Nephron progenitor cell (in vitro differentiated cells): ENCODE measurements around the gene VPS39.

Experiments used
- DNase-seq: peaks from one replicate; pipeline ENCODE4 v3.0.0; 2021
- H3K27ac Mint-ChIP-seq: 2 replicates; pipeline ENCODE4 v1.8.0; 2021; ENCODE audit warnings: mild to moderate bottlenecking, moderate library complexity, mixed read lengths
- H3K27me3 Mint-ChIP-seq: 2 replicates; pipeline ENCODE4 v1.8.0; 2021; ENCODE audit warnings: mild to moderate bottlenecking, low read depth, mixed read lengths; ENCODE audit not compliant: poor library complexity
- H3K36me3 Mint-ChIP-seq: 2 replicates; pipeline ENCODE4 v1.8.0; 2021; ENCODE audit warnings: low read depth, mixed read lengths
- H3K4me1 Mint-ChIP-seq: 2 replicates; pipeline ENCODE4 v1.8.0; 2021; ENCODE audit warnings: mixed read lengths
- H3K4me3 Mint-ChIP-seq: 2 replicates; pipeline ENCODE4 v1.8.0; 2021; ENCODE audit warnings: mild to moderate bottlenecking, moderate library complexity, mixed read lengths
- H3K9me3 Mint-ChIP-seq: 2 replicates; pipeline ENCODE4 v1.8.0; 2021; ENCODE audit warnings: mild to moderate bottlenecking, moderate library complexity, mixed read lengths
- TF ChIP-seq, protein P1 (sequence below): fragments of 200-600 bp; sonication (generic); IDR thresholded peaks from 2 replicates; pipeline ENCODE4 v1.5.0; 2021; ENCODE audit warnings: antibody characterized with exemption

The VPS39 gene

DNA sequence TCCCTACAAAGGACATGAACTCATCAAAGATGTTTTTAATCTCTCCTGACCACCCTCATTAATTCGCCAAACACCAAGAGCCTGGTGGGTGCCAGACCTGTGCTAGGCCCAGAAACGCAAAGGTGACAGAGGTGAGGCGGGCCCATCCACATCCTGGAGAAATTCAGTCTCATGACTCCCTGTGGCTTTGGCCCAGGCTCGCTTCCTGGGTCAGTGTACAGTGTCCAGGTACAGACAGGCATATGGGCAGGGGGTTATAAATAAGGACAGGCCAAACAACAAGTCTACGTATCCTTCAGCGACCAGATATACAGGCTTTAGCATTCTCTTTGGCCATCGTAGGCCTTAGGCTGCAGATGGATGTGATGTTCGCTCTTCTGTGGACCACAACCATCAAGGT, 50.7 kb downstream of the VPS39 start:
- Mint-ChIP-seq H3K4me3 (no peak overlapping the region), H3K4me1 (peaks cover 32% of the 10 kb centered on the region), H3K27me3 (peaks cover 3% of the 10 kb centered on the region), H3K9me3 (no peaks in the 10 kb centered on the region), H3K36me3 (peaks cover 22% of the 10 kb centered on the region), H3K27ac (no peak overlapping the region)
- DNase-seq, result no peak
- TF ChIP-seq, protein P1, sequence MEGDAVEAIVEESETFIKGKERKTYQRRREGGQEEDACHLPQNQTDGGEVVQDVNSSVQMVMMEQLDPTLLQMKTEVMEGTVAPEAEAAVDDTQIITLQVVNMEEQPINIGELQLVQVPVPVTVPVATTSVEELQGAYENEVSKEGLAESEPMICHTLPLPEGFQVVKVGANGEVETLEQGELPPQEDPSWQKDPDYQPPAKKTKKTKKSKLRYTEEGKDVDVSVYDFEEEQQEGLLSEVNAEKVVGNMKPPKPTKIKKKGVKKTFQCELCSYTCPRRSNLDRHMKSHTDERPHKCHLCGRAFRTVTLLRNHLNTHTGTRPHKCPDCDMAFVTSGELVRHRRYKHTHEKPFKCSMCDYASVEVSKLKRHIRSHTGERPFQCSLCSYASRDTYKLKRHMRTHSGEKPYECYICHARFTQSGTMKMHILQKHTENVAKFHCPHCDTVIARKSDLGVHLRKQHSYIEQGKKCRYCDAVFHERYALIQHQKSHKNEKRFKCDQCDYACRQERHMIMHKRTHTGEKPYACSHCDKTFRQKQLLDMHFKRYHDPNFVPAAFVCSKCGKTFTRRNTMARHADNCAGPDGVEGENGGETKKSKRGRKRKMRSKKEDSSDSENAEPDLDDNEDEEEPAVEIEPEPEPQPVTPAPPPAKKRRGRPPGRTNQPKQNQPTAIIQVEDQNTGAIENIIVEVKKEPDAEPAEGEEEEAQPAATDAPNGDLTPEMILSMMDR, result no peak

DNA sequence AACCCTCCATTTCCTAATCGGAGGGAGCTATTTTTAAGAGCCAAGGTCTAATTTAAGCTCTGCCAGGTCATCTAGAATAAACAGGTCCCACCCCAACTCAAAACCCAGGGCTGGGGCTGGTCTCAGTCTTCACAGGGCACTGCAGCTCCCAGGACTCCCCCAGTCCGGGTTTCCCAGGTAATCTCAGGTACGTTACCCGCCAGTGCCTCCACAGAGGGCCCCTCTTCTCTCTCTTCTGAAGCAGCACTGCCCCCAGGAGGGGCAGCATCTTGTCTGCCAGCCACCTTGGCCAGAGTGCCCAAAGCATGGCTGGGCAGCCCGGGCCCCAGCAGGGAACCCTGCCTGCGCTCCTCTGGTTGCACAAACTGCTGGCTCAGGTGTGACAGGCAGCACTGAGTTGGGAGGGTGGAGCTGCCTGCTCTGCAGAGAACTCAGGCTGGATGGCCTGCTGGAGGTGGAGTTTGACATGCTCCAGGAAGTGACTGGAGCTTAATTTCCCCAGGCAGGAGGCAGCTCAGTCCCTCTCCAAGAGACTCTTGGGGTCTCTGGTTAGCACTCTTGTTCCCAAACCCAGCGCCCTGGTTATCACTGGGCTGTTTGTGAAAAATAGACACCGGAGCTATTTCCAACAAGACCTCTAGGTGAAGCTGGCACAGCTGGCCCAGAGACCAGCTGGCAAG, 51.7 kb downstream of the VPS39 start, which contains the start of gene PLA2G4F:
PLA2G4F (minus strand) TSS at position 394 of the 680 bp plus-strand sequence; CDS start at position 307, 87 bp downstream.
- Mint-ChIP-seq H3K9me3 (no peaks in the 10 kb centered on the region), H3K4me3 (no peak within 1 kb of the TSS), H3K27ac (peak within 1 kb of the TSS; percentile 29), H3K4me1 (peaks cover 42% of the 10 kb centered on the region), H3K27me3 (peaks cover 3% of the 10 kb centered on the region), H3K36me3 (peaks cover 12% of the 10 kb centered on the region)
- DNase-seq, result no peak
- TF ChIP-seq, protein P1, result no peak

DNA sequence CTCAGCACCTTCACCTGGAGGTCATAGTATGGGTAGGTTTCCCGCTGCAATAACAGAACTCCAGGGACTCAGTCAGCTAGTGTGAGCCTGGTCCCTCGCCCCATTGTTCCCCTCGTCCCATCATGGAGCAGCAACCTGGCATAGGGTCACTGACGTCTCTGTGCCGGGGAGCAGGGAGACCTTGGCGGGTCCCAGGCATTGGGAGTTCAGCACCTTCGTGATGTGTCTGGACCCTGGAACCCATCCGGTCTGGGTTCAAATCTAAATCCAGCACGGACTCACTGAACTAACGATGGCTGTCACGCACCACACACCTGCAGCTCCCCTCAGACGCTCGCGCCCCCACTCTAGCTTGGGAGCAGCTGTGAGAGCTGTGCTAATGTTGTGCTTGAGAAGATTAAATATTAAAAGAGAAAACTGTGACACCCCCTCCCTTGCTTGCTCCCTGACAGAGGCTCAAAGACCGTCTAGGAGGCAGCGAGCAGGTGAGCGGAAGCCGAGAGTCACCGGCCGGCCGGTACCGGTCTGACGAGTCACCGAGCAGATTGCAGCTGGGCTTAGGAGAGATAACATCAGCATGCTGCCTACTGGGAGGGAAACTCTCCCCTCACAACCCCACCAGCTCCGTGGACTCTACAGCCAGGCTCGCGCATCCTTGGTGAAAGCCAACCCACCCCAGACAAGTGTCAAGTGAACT, 52.4 kb downstream of the VPS39 start:
- Mint-ChIP-seq H3K4me3 (no peak overlapping the region), H3K36me3 (peaks cover 10% of the 10 kb centered on the region), H3K27me3 (peaks cover 6% of the 10 kb centered on the region), H3K9me3 (no peaks in the 10 kb centered on the region), H3K27ac (peak overlapping the region; percentile 29), H3K4me1 (peaks cover 49% of the 10 kb centered on the region)
- no peak for DNase-seq
- TF ChIP-seq, protein P1, result no peak

DNA sequence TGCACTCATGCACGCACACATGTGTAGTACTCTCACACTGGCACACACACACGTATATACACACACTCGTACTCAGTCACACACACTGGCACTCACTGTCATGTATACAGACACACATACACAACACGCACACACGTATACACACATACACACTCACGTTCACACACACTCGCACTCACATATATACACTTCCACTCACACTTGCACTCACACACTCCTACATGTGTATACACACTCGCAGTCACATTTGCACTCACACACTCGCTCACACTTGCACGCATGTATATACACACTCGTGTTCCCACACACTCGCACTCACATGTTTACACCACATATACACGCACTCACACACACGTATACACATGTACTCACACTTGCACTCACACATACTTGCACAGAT, 53.1 kb downstream of the VPS39 start:
- peaks cover 49% of the 10 kb centered on the region for H3K4me1 Mint-ChIP-seq
- TF ChIP-seq, protein P1, result no peak
- peak overlapping the region; percentile 18 for H3K27ac Mint-ChIP-seq
- H3K27me3 Mint-ChIP-seq, result peaks cover 6% of the 10 kb centered on the region
- DNase-seq, result no peak
- H3K4me3 Mint-ChIP-seq, result no peak overlapping the region
- H3K36me3 Mint-ChIP-seq, result peaks cover 8% of the 10 kb centered on the region
- no peaks in the 10 kb centered on the region for H3K9me3 Mint-ChIP-seq

DNA sequence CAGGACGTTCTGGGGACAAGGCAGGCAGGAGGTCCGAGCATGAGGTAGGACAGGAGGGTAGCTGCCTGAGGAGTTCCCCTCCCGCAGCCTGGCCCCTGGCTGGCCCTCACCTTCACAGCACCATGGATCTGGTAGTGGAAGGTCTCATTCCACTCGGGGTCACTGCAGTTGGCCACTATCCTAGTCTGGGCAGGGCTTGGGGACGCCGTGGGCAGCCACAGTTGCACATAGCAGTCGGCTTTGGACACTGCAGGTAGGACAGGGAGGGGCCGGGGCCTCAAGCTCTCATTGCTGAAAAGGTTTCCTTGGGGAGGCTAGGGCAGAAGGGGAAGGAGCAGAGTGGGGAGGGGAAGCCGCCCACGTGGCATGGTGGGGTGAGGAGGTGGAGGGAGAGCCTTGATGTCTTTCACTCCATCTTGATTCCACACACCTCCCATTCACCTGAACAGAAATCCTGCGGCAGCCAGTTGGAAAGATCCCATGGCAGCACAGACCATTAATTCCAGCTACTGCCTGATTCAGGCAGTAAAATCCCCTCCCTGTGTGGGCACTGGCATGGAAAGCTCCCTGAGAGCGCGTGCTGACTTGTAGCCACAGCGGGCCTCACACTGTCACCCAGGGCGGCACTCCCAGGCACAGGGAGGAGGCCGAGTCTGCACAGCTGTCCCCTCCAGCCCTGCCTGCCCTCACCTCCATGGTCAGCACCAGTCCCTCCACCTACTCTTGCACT, 53.7 kb downstream of the VPS39 start:
- Mint-ChIP-seq H3K9me3 (no peaks in the 10 kb centered on the region), H3K27me3 (peaks cover 6% of the 10 kb centered on the region), H3K4me3 (no peak overlapping the region), H3K4me1 (peaks cover 49% of the 10 kb centered on the region), H3K36me3 (peaks cover 5% of the 10 kb centered on the region), H3K27ac (peak overlapping the region; percentile 18)
- DNase-seq, result peak; percentile 48
- TF ChIP-seq, protein P1, result no peak
